Heart left ventricle (tissue), 16 donors: Measurements from ENCODE around the gene CCDC137. TPM values are rescaled to one million over a fixed set of nuclear protein-coding genes. Genes with fewer than 3 reads are reported as not detected.

Experiments
- ATAC-seq, 4 donors: fragments of 200-7000 bp; cut with Tn5 transposase; one replicate each; pipeline ENCODE4 v1.9.1; 2020 to 2022; ENCODE audit warnings: moderate library complexity in 4 of 4, mild to moderate bottlenecking in 3 of 4, moderate number of reproducible peaks in 1 of 4
- DNase-seq, 5 donors: peaks; one replicate each; pipeline ENCODE4 v3.0.0-alpha.2; 2020
- H3K27ac ChIP-seq, 12 donors: fragments of 200-600 bp; sonication (generic) in 4 of 12; one replicate each; pipeline versions ENCODE4 v1.5.0 to v1.8.0; 2016 to 2022; ENCODE audit warnings: mild to moderate bottlenecking in 2 of 12
- H3K27me3 ChIP-seq, 9 donors: fragments of 200-600 bp; sonication (generic) in 2 of 9; one replicate each; pipeline versions ENCODE4 v1.5.1 to v1.8.0; 2016 to 2022; ENCODE audit warnings: mild to moderate bottlenecking in 3 of 9
- H3K36me3 ChIP-seq, 9 donors: fragments of 200-600 bp; sonication (generic) in 2 of 9; one replicate each; pipeline versions ENCODE4 v1.5.0 to v1.8.0; 2018 to 2022; ENCODE audit warnings: mild to moderate bottlenecking in 2 of 9
- H3K4me1 ChIP-seq, 12 donors: fragments of 200-600 bp; sonication (generic) in 4 of 12; one replicate each; pipeline versions ENCODE4 v1.5.0 to v1.8.0; 2016 to 2022; ENCODE audit warnings: mild to moderate bottlenecking in 3 of 12
- H3K4me3 ChIP-seq, 12 donors: fragments of 200-600 bp; sonication (generic) in 4 of 12; one replicate each; pipeline versions ENCODE4 v1.5.0 to v1.8.0; 2017 to 2022; ENCODE audit warnings: mild to moderate bottlenecking in 9 of 12, moderate library complexity in 4 of 12
- H3K9me3 ChIP-seq, 12 donors: fragments of 200-600 bp; sonication (generic) in 4 of 12; one replicate each; pipeline versions ENCODE4 v1.5.0 to v1.8.0; 2016 to 2022; ENCODE audit warnings: mild to moderate bottlenecking in 1 of 12
- CTCF ChIP-seq, 12 donors: fragments of 200-600 bp; sonication (generic) in 4 of 12; IDR thresholded peaks; one replicate each; pipeline versions ENCODE4 v1.5.0 to v1.8.0; 2018 to 2022; ENCODE audit warnings: antibody characterized with exemption in 12 of 12, mild to moderate bottlenecking in 5 of 12
- POLR2A ChIP-seq, 2 donors: fragments of 450-650 bp; IDR thresholded peaks; one replicate each; pipeline ENCODE4 v1.6.1; 2017; ENCODE audit warnings: antibody characterized with exemption in 2 of 2, mild to moderate bottlenecking in 2 of 2, moderate library complexity in 2 of 2
- WGBS, 4 donors: extraction: QIAGEN DNeasy Blood & Tissue Kit in 2 of 4; methylation state at CpG; one replicate each; pipeline versions ENCODE4 v1.1.5 to v1.1.7; 2013 to 2018; 5-methylcytosine and 5-hydroxymethylcytosine counted together
- intact Hi-C, 10 donors: fragments of 100-400 bp; cut with DNase I; formaldehyde crosslinking; loops; one replicate each; pipeline versions ENCODE4 v1.11.1 to v1.14.2; 2022
- microRNA-seq, 4 donors: library from miRNA; unstranded; fragments of <30 nt; microRNA quantifications; one replicate each; pipeline versions ENCODE4 to v1.2.0, GENCODE V29; 2017 to 2020
- polyA plus RNA-seq, 2 donors: library from polyadenylated mRNA; stranded (reverse); fragments of 200-250 nt; gene quantifications; one replicate each; pipeline ENCODE4 v1.2.3, GENCODE V29; 2013
- total RNA-seq, 9 donors: library from RNA; depleted of rRNA in 2 of 9; stranded (reverse); fragments of >200 nt in 2 of 9; fragmentation: NEBNext Ultra II Directional in 3 of 9; extraction: Animal tissue kit (Norgen Biotek cat#: 25700) in 3 of 9; gene quantifications; one replicate each; pipeline versions ENCODE4 v1.1.0 to v1.2.4, GENCODE V29; 2016 to 2023
- donor health status: ischemic (EF 13 %, LVEDD 7.1; RV severe dilation, severe dysfunction).
- donor health status: healthy with polysubstance abuse.
- donor health status: DM: no; HTN: yes; CAD: no.
- donor health status: DM: no; HTN: no; CAD: no.
- donor health status: ischemic (EF 25% LVEDD 6.9; RV normal size, moderate dysfunction).
- donor health status: ischemic (EF 25% LVEDD 5.7; RV mildly dilated, moderate dysfunction).
- donor health status: healthy.
- donor health status: DM: yes; HTN: yes; CAD: no.
- donor health status: ischemic (EF 35%, LVEDD 5.7; RV mildly dilated, moderate dysfunction).
- donor health status: nonischemic (EF 11% LVEDD 7.7; RV severe dilation, severe dysfunction).
- donor health status: DM: yes; HTN: yes; CAD: no.
- donor health status: PGD.
- donor health status: ischemic (EF 29% LVEDD 5.4; RV normal size, mild dysfunction).
- donor health status: nonischemic (EF 23%, LVEDD 6.1; RV moderate dilation, normal function).

The CCDC137 gene
- total and polyA plus RNA-seq, 11 donors: 3.5 to 20.0 (median 7.8) TPM

GRCh38 chr17:81722184-81723120 lies 55.9 kb downstream of the CCDC137 start:
- H3K4me1 ChIP-seq: peaks cover 0 to 20% (median 11%) of the 10 kb centered on the region in 12 donors
- no peak overlapping the region for H3K27ac ChIP-seq
- H3K4me3 ChIP-seq: no peak overlapping the region
- H3K9me3 ChIP-seq: no peaks in the 10 kb centered on the region
- intact Hi-C loops: no loop called here
- DNase-seq: peak in 1 of 5 donors; percentile 68
- TF ChIP-seq POLR2A (IDR thresholded peaks at IDR 0.05) (no peak), CTCF (IDR thresholded peaks at IDR 0.05) (no peak)
- H3K27me3 ChIP-seq: no peaks in the 10 kb centered on the region
- WGBS, 4 donors: 59 to 62% (median 60%) methylated on average over 10 of the region's 10 CpGs
- peak; percentile 64 to 86 (median 74) for ATAC-seq
- H3K36me3 ChIP-seq: no peaks in the 10 kb centered on the region

Small RNA genes within 50 kb of the gene (microRNA-seq; reads per million reads assigned to microRNA genes)
- 0 to 1.0 (median 0.19) reads per million in 4 donors for gene MIR6786

Other genes starting within 250 kb of the CCDC137 start
- 1,000 to 10,000 TPM in 2 of 9 donors, 100 to 1,000 TPM in 7; 335 to 1,653 (median 423) TPM for gene ACTG1, start 153.9 kb upstream of the CCDC137 start, total RNA-seq
- 1,000 to 10,000 TPM in 1 of 2 donors, 100 to 1,000 TPM in 1; 149 to 1,468 TPM for gene ACTG1, start 153.9 kb upstream of the CCDC137 start, polyA plus RNA-seq
- under 1 TPM in 6 of 9 donors, not detected in 3; 0.22 to 0.72 (median 0.45) TPM for gene FSCN2, start 138.4 kb upstream of the CCDC137 start, total RNA-seq
- gene FSCN2, start 138.4 kb upstream of the CCDC137 start, polyA plus RNA-seq: under 1 TPM; 0.28 to 0.42 TPM
- 10 to 100 TPM; 10.1 to 21.6 (median 13.5) TPM for gene FAAP100, start 114.4 kb upstream of the CCDC137 start, total RNA-seq
- 10 to 100 TPM; 17.0 to 18.7 TPM for gene FAAP100, start 114.4 kb upstream of the CCDC137 start, polyA plus RNA-seq
- 100 to 1,000 TPM in 3 of 9 donors, 10 to 100 TPM in 6; 92.1 to 133 (median 99.3) TPM for gene NPLOC4, start 29.6 kb upstream of the CCDC137 start, total RNA-seq
- gene NPLOC4, start 29.6 kb upstream of the CCDC137 start, polyA plus RNA-seq: 10 to 100 TPM; 28.2 to 84.3 TPM
- gene TSPAN10, start 29.5 kb upstream of the CCDC137 start, total RNA-seq: under 1 TPM in 4 of 9 donors, not detected in 5; 0.21 to 0.41 (median 0.38) TPM
- under 1 TPM; 0.07 to 0.46 TPM for gene TSPAN10, start 29.5 kb upstream of the CCDC137 start, polyA plus RNA-seq
- gene PDE6G, start 10.2 kb upstream of the CCDC137 start, total RNA-seq: 1 to 10 TPM in 2 of 9 donors, under 1 TPM in 1, not detected in 6; 0.73 to 2.3 (median 1.5) TPM
- under 1 TPM in 1 of 2 donors, not detected in 1; 0.67 TPM for gene PDE6G, start 10.2 kb upstream of the CCDC137 start, polyA plus RNA-seq
- 10 to 100 TPM; 16.9 to 28.8 (median 21.7) TPM for gene OXLD1, start 132 bp upstream of the CCDC137 start, total RNA-seq
- 10 to 100 TPM; 27.0 to 42.9 TPM for gene OXLD1, start 132 bp upstream of the CCDC137 start, polyA plus RNA-seq
- gene ARL16, start 17.1 kb downstream of the CCDC137 start, total RNA-seq: 10 to 100 TPM; 10.2 to 22.3 (median 13.3) TPM
- gene ARL16, start 17.1 kb downstream of the CCDC137 start, polyA plus RNA-seq: 10 to 100 TPM; 22.4 to 23.6 TPM
- gene HGS, start 17.3 kb downstream of the CCDC137 start, total RNA-seq: 10 to 100 TPM; 37.4 to 90.8 (median 40.3) TPM
- gene HGS, start 17.3 kb downstream of the CCDC137 start, polyA plus RNA-seq: 10 to 100 TPM; 53.8 to 81.4 TPM
- gene MRPL12, start 36.6 kb downstream of the CCDC137 start, total RNA-seq: 100 to 1,000 TPM in 8 of 9 donors, 10 to 100 TPM in 1; 98.8 to 182 (median 133) TPM
- 100 to 1,000 TPM; 343 to 525 TPM for gene MRPL12, start 36.6 kb downstream of the CCDC137 start, polyA plus RNA-seq
- gene SLC25A10, start 45.5 kb downstream of the CCDC137 start, total RNA-seq: 10 to 100 TPM in 2 of 9 donors, 1 to 10 TPM in 7; 7.0 to 13.6 (median 8.2) TPM
- 10 to 100 TPM; 10.8 to 17.9 TPM for gene SLC25A10, start 45.5 kb downstream of the CCDC137 start, polyA plus RNA-seq
- not detected for gene GCGR, start 137.4 kb downstream of the CCDC137 start, total RNA-seq
- gene GCGR, start 137.4 kb downstream of the CCDC137 start, polyA plus RNA-seq: not detected
- gene MCRIP1, start 166.6 kb downstream of the CCDC137 start, total RNA-seq: 100 to 1,000 TPM in 5 of 9 donors, 10 to 100 TPM in 4; 74.8 to 134 (median 102) TPM
- gene MCRIP1, start 166.6 kb downstream of the CCDC137 start, polyA plus RNA-seq: 100 to 1,000 TPM; 159 to 266 TPM
- not detected for gene PPP1R27, start 168.3 kb downstream of the CCDC137 start, total RNA-seq
- not detected for gene PPP1R27, start 168.3 kb downstream of the CCDC137 start, polyA plus RNA-seq
- 100 to 1,000 TPM; 280 to 763 (median 374) TPM for gene P4HB, start 193.8 kb downstream of the CCDC137 start, total RNA-seq
- 100 to 1,000 TPM; 246 to 584 TPM for gene P4HB, start 193.8 kb downstream of the CCDC137 start, polyA plus RNA-seq
- gene ARHGDIA, start 204.6 kb downstream of the CCDC137 start, total RNA-seq: 100 to 1,000 TPM in 6 of 9 donors, 10 to 100 TPM in 3; 81.4 to 268 (median 152) TPM
- gene ARHGDIA, start 204.6 kb downstream of the CCDC137 start, polyA plus RNA-seq: 100 to 1,000 TPM in 1 of 2 donors, 10 to 100 TPM in 1; 81.7 to 296 TPM
- gene ALYREF, start 224.8 kb downstream of the CCDC137 start, total RNA-seq: 10 to 100 TPM; 25.1 to 39.9 (median 32.4) TPM
- 10 to 100 TPM in 1 of 2 donors, 1 to 10 TPM in 1; 9.8 to 50.5 TPM for gene ALYREF, start 224.8 kb downstream of the CCDC137 start, polyA plus RNA-seq
- gene ANAPC11, start 225.0 kb downstream of the CCDC137 start, total RNA-seq: 100 to 1,000 TPM; 118 to 255 (median 143) TPM
- 100 to 1,000 TPM; 283 to 329 TPM for gene ANAPC11, start 225.0 kb downstream of the CCDC137 start, polyA plus RNA-seq
- 1 to 10 TPM in 1 of 9 donors, under 1 TPM in 7, not detected in 1; 0.13 to 1.2 (median 0.50) TPM for gene NPB, start 235.5 kb downstream of the CCDC137 start, total RNA-seq
- under 1 TPM; 0.29 to 0.61 TPM for gene NPB, start 235.5 kb downstream of the CCDC137 start, polyA plus RNA-seq
- 10 to 100 TPM; 28.8 to 85.5 (median 46.2) TPM for gene PCYT2, start 244.7 kb downstream of the CCDC137 start, total RNA-seq
- gene PCYT2, start 244.7 kb downstream of the CCDC137 start, polyA plus RNA-seq: 10 to 100 TPM; 60.4 to 64.0 TPM